ENCODE results near the gene DTYMK. TPM values are rescaled to one million over a fixed set of nuclear protein-coding genes. Genes with fewer than 3 reads are reported as not detected.

The DTYMK gene
- total and polyA plus RNA-seq, 10 of the 15 experiments (the other 5 are each of a cell fraction or from before 2014, with no cell fraction given), result 7.0 to 220 (median 59.3) TPM

DNA sequence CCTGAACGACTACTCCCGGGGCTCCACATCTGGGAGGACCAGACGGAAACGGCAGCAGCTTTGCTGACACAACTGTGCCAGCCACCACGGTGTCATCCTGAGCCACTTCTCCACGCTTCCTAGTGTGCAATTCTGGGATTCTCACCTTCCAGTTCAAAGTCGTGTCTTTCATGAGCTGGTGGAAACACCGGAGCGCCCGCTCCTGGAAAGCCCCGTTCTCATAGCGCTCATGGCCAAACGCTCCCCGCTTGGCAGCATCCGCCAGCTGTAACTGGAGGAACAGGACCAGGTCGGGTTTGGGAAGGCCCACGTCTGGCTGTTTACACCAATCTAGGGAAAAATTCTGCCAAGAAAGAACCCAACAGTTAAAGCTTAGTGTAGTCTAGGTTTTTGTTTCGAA, 8.3 kb downstream of the DTYMK start (continued):
- TF ChIP-seq CEBPB (IDR thresholded peaks at IDR 0.05; ENCODE audit: borderline replicate concordance in 1 of 2, low read depth in 2 of 2, low read length in 2 of 2) (no peak), TCF3 (IDR thresholded peaks at IDR 0.05; ENCODE audit: borderline replicate concordance, insufficient read depth, low read depth, low read length) (no peak), RFX5 (IDR thresholded peaks at IDR 0.05; ENCODE audit: low read depth, low read length) (no peak)
- TF ChIP-seq, protein P1, sequence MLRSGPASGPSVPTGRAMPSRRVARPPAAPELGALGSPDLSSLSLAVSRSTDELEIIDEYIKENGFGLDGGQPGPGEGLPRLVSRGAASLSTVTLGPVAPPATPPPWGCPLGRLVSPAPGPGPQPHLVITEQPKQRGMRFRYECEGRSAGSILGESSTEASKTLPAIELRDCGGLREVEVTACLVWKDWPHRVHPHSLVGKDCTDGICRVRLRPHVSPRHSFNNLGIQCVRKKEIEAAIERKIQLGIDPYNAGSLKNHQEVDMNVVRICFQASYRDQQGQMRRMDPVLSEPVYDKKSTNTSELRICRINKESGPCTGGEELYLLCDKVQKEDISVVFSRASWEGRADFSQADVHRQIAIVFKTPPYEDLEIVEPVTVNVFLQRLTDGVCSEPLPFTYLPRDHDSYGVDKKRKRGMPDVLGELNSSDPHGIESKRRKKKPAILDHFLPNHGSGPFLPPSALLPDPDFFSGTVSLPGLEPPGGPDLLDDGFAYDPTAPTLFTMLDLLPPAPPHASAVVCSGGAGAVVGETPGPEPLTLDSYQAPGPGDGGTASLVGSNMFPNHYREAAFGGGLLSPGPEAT (IDR thresholded peaks at IDR 0.05; ENCODE audit: low read depth), result no peak

DNA sequence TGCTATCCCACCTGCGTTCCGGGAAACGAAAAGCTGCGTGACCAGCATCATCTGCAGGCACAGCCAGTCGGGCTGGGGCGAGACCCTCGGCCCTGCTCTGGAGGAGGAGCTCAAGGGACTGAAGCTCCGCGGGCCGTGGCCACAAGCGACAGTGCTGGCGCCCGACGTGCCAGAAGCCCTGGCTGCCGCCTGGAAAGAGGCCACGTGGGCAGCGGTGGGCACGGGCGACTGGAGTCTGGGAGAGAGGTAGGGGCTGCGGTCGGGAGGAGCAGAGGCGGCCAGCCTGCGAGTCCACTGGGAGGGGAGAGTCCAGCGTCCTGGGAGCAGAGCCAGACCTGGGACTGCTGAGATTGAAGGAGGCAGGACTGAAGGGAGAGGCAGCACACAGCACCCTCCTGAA, 9.2 kb downstream of the DTYMK start:
- Histone ChIP-seq H3K4me1 (ENCODE audit: control insufficient read depth, insufficient read depth, low read length) (no peaks in the 10 kb centered on the region), H3K79me2 (ENCODE audit: control insufficient read depth, insufficient read depth, low read length) (no peaks in the 10 kb centered on the region), H3K9ac (ENCODE audit: control insufficient read depth, insufficient read depth, low read length) (no peak overlapping the region), H3K27ac (ENCODE audit: control insufficient read depth, insufficient read depth) (no peak overlapping the region), H3K27me3 (replicated peaks in 1 of 2; ENCODE audit: control insufficient read depth in 2 of 2, insufficient read depth in 2 of 2, low read length in 1 of 2) (no peaks in the 10 kb centered on the region), H3K4me3 (no peak overlapping the region), H3K36me3 (ENCODE audit: control insufficient read depth in 2 of 2, insufficient read depth in 2 of 2, low read length in 1 of 2) (peaks cover 4 to 12% of the 10 kb centered on the region in 2 experiments; a peak in 3 of 4 replicates), H3K4me2 (ENCODE audit: control insufficient read depth, insufficient read depth) (no peak overlapping the region), H3K9me3 (replicated peaks; ENCODE audit: control insufficient read depth, insufficient read depth, low read length) (no peaks in the 10 kb centered on the region), H4K20me1 (ENCODE audit: control insufficient read depth, insufficient read depth) (no peaks in the 10 kb centered on the region), H2AFZ (ENCODE audit: control insufficient read depth, low read depth, low read length) (no peak overlapping the region)
- 90% methylated on average over 23 of the region's 24 CpGs for WGBS (ENCODE audit: insufficient coverage, insufficient replicate concordance, low lambda C conversion rate, missing lambda C conversion rate)
- DNase-seq (ENCODE audit: low read depth, low spot score), result no peak
- no TSS peak for BruUV-seq (replicated peaks)
- SMC1A ChIA-PET (ENCODE audit: uncharacterized antibody, unreplicated experiment), result no interaction called here
- in situ Hi-C loops (cut with MboI) (no loop called here), intact Hi-C loops (cut with micrococcal nuclease; ENCODE audit: unreplicated experiment) (no loop called here)
- CTCF ChIA-PET, result no interaction called here
- no peak for FAIRE-seq
- RAD21 ChIA-PET (ENCODE audit: unreplicated experiment), result no interaction called here
- ATAC-seq, result no peak
- POLR2A ChIA-PET, result no interaction called here
- TF ChIP-seq STAT1 (conservative IDR thresholded peaks at IDR 0.05) (no peak), POLR2A (IDR thresholded peaks at IDR 0.05; ENCODE audit: low read depth, low read length) (peak; percentile 53)
- TF ChIP-seq, protein P2, sequence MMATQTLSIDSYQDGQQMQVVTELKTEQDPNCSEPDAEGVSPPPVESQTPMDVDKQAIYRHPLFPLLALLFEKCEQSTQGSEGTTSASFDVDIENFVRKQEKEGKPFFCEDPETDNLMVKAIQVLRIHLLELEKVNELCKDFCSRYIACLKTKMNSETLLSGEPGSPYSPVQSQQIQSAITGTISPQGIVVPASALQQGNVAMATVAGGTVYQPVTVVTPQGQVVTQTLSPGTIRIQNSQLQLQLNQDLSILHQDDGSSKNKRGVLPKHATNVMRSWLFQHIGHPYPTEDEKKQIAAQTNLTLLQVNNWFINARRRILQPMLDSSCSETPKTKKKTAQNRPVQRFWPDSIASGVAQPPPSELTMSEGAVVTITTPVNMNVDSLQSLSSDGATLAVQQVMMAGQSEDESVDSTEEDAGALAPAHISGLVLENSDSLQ (IDR thresholded peaks at IDR 0.05), result no peak

All from GM12878 (cell line).